CD4-positive, CD25-positive, alpha-beta regulatory T cell (primary cell): ENCODE results near the gene CEACAM16. TPM values are rescaled to one million over a fixed set of nuclear protein-coding genes. Genes with fewer than 3 reads are reported as not detected.

ENCODE experiments used
- ATAC-seq, 2 donors: fragments of 150-1000 bp; cut with Tn5 transposase; one replicate each; pipeline ENCODE4 v1.10.0; 2021; ENCODE audit warnings: low read depth in 2 of 2, moderate number of reproducible peaks in 2 of 2, moderate library complexity in 1 of 2
- DNase-seq, 3 donors: peaks; one replicate each; pipeline versions ENCODE4 v3.0.0 to v3.0.0-alpha.2; 2012 to 2022; ENCODE audit warnings: mixed read lengths in 1 of 3
- H3K27ac ChIP-seq: one replicate; pipeline ENCODE4 v1.7.0; 2013; ENCODE audit warnings: mild to moderate bottlenecking, low read length; ENCODE audit not compliant: insufficient read depth, poor library complexity, severe bottlenecking
- H3K27me3 ChIP-seq: one replicate; pipeline ENCODE4 v1.7.0; 2013; ENCODE audit warnings: low read length; ENCODE audit not compliant: control insufficient read depth, insufficient read depth
- H3K36me3 ChIP-seq: one replicate; pipeline ENCODE4 v1.7.0; 2013; ENCODE audit warnings: mild to moderate bottlenecking, low read length, moderate library complexity; ENCODE audit not compliant: control insufficient read depth, insufficient read depth
- H3K4me1 ChIP-seq: 2 replicates; pipeline ENCODE4 v1.7.0; 2013; ENCODE audit warnings: mild to moderate bottlenecking, low read length; ENCODE audit not compliant: insufficient read depth, control insufficient read depth, poor library complexity, severe bottlenecking
- H3K4me3 ChIP-seq: one replicate; pipeline ENCODE4 v1.7.0; 2013; ENCODE audit warnings: low read depth, mild to moderate bottlenecking, low read length, moderate library complexity
- H3K9me3 ChIP-seq, 2 experiments: 1 replicate in 1 of 2; 2 replicates in 1 of 2; pipeline ENCODE4 v1.7.0; 2013; ENCODE audit warnings: low read length in 2 of 2, mild to moderate bottlenecking in 1 of 2, moderate library complexity in 1 of 2; ENCODE audit not compliant: control insufficient read depth in 2 of 2
- H3K27ac Mint-ChIP-seq, 3 donors: one replicate each; pipeline ENCODE4 v1.8.0; 2020 to 2022; ENCODE audit warnings: mild to moderate bottlenecking in 3 of 3, mixed read lengths in 3 of 3, moderate library complexity in 2 of 3
- H3K27me3 Mint-ChIP-seq: one replicate; pipeline ENCODE4 v1.8.0; 2022; ENCODE audit warnings: mild to moderate bottlenecking, mixed read lengths
- H3K36me3 Mint-ChIP-seq: one replicate; pipeline ENCODE4 v1.8.0; 2020; ENCODE audit warnings: mixed read lengths
- H3K4me1 Mint-ChIP-seq, 4 donors: one replicate each; pipeline ENCODE4 v1.8.0; 2020 to 2022; ENCODE audit warnings: mixed read lengths in 4 of 4, mild to moderate bottlenecking in 1 of 4
- H3K4me3 Mint-ChIP-seq, 4 donors: one replicate each; pipeline ENCODE4 v1.8.0; 2020 to 2022; ENCODE audit warnings: mild to moderate bottlenecking in 4 of 4, mixed read lengths in 4 of 4, moderate library complexity in 3 of 4
- H3K9me3 Mint-ChIP-seq, 7 donors: one replicate each; pipeline ENCODE4 v1.8.0; 2020 to 2022; ENCODE audit warnings: mixed read lengths in 7 of 7, mild to moderate bottlenecking in 3 of 7, moderate library complexity in 2 of 7
- polyA plus RNA-seq, 4 donors: library from polyadenylated mRNA; unstranded; fragments of 300-500 nt; fragmentation: Illumina TruSeq; gene quantifications; one replicate each; pipeline ENCODE4 v1.2.3, GENCODE V29; 2021
- total RNA-seq: library from RNA; stranded (reverse); gene quantifications from one replicate; pipeline ENCODE4 v1.2.3, GENCODE V29; 2022

Gene CEACAM16
- total and polyA plus RNA-seq, 5 donors from 2014 or later: not detected

GRCh38 chr19:44757057-44757734, 58.2 kb downstream of the CEACAM16 start:
- ATAC-seq (no peak), DNase-seq (no peak)
- Histone ChIP-seq H3K27ac (no peak overlapping the region), H3K27me3 (no peaks in the 10 kb centered on the region), H3K9me3 (no peaks in the 10 kb centered on the region), H3K36me3 (peaks cover 23% of the 10 kb centered on the region), H3K4me1 (peaks cover 39% of the 10 kb centered on the region), H3K4me3 (no peak overlapping the region)
- Mint-ChIP-seq H3K4me3 (peak overlapping the region in 1 of 4 donors; percentile 74), H3K4me1 (peaks cover 0 to 63% (median 29%) of the 10 kb centered on the region in 4 donors), H3K9me3 (no peaks in the 10 kb centered on the region), H3K27me3 (peaks cover 6% of the 10 kb centered on the region), H3K36me3 (peaks cover 14% of the 10 kb centered on the region), H3K27ac (no peak overlapping the region)

GRCh38 chr19:44757735-44758505, 59.0 kb downstream of the CEACAM16 start:
- Histone ChIP-seq H3K4me3 (no peak overlapping the region), H3K27me3 (no peaks in the 10 kb centered on the region), H3K36me3 (peaks cover 20% of the 10 kb centered on the region), H3K9me3 (no peaks in the 10 kb centered on the region), H3K4me1 (peaks cover 32% of the 10 kb centered on the region), H3K27ac (no peak overlapping the region)
- DNase-seq (no peak), ATAC-seq (no peak)
- peaks cover 6% of the 10 kb centered on the region for H3K27me3 Mint-ChIP-seq
- no peaks in the 10 kb centered on the region for H3K9me3 Mint-ChIP-seq
- H3K4me3 Mint-ChIP-seq: peak overlapping the region in 2 of 4 donors; percentile 66 to 74
- H3K27ac Mint-ChIP-seq: peak overlapping the region in 2 of 3 donors; percentile 17 to 49
- peaks cover 0 to 60% (median 21%) of the 10 kb centered on the region in 4 donors for H3K4me1 Mint-ChIP-seq
- H3K36me3 Mint-ChIP-seq: peaks cover 9% of the 10 kb centered on the region

GRCh38 chr19:44758596-44758995, 59.6 kb downstream of the CEACAM16 start:
- H3K4me1 ChIP-seq: peaks cover 29% of the 10 kb centered on the region
- H3K27me3 ChIP-seq: no peaks in the 10 kb centered on the region
- no peaks in the 10 kb centered on the region for H3K27me3 Mint-ChIP-seq
- H3K9me3 ChIP-seq: no peaks in the 10 kb centered on the region
- no peaks in the 10 kb centered on the region for H3K9me3 Mint-ChIP-seq
- peaks cover 20% of the 10 kb centered on the region for H3K36me3 ChIP-seq
- no peak for DNase-seq
- H3K4me3 ChIP-seq: no peak overlapping the region
- H3K27ac Mint-ChIP-seq: peak overlapping the region; percentile 17 to 52 (median 49)
- no peak for ATAC-seq
- H3K36me3 Mint-ChIP-seq: peaks cover 9% of the 10 kb centered on the region
- peak overlapping the region in 2 of 4 donors; percentile 35 to 66 for H3K4me3 Mint-ChIP-seq
- H3K27ac ChIP-seq: no peak overlapping the region
- H3K4me1 Mint-ChIP-seq: peaks cover 0 to 58% (median 19%) of the 10 kb centered on the region in 4 donors

- no peaks in the 10 kb centered on the region for H3K27me3 ChIP-seq
- H3K4me1 Mint-ChIP-seq: peaks cover 0 to 60% (median 23%) of the 10 kb centered on the region in 4 donors
- H3K27ac ChIP-seq: no peak overlapping the region
- H3K27ac Mint-ChIP-seq: peak overlapping the region in 2 of 3 donors; percentile 54 to 89
- H3K27me3 Mint-ChIP-seq: no peaks in the 10 kb centered on the region
- peaks cover 28% of the 10 kb centered on the region for H3K4me1 ChIP-seq
- peaks cover 20% of the 10 kb centered on the region for H3K36me3 ChIP-seq
- ATAC-seq: no peak
- DNase-seq: no peak
- H3K4me3 ChIP-seq: no peak overlapping the region
- H3K4me3 Mint-ChIP-seq: no peak overlapping the region
- H3K36me3 Mint-ChIP-seq: peaks cover 9% of the 10 kb centered on the region
- H3K9me3 ChIP-seq: no peaks in the 10 kb centered on the region
- H3K9me3 Mint-ChIP-seq: no peaks in the 10 kb centered on the region
Observed at GRCh38 chr19:44759083-44759804, 60.3 kb downstream of the CEACAM16 start.

Other genes starting within 250 kb of the CEACAM16 start
- gene ZNF180, start 198.6 kb upstream of the CEACAM16 start, total RNA-seq: 5.8 TPM
- gene ZNF180, start 198.6 kb upstream of the CEACAM16 start, polyA plus RNA-seq: 10 to 100 TPM in 3 of 4 donors, 1 to 10 TPM in 1; 9.5 to 11.5 (median 10.6) TPM
- not detected for gene CEACAM20, start 169.5 kb upstream of the CEACAM16 start, total RNA-seq
- gene CEACAM20, start 169.5 kb upstream of the CEACAM16 start, polyA plus RNA-seq: not detected
- not detected for gene IGSF23, start 85.6 kb upstream of the CEACAM16 start, total RNA-seq
- gene IGSF23, start 85.6 kb upstream of the CEACAM16 start, polyA plus RNA-seq: not detected
- gene PVR, start 55.2 kb upstream of the CEACAM16 start, total RNA-seq: 0.37 TPM
- gene PVR, start 55.2 kb upstream of the CEACAM16 start, polyA plus RNA-seq: under 1 TPM in 1 of 4 donors, not detected in 3; 0.25 TPM
- gene CEACAM19, start 27.7 kb upstream of the CEACAM16 start, total RNA-seq: not detected
- gene CEACAM19, start 27.7 kb upstream of the CEACAM16 start, polyA plus RNA-seq: not detected
- gene BCL3, start 49.6 kb downstream of the CEACAM16 start, total RNA-seq: 231 TPM
- 10 to 100 TPM in 1 of 4 donors, 1 to 10 TPM in 3; 3.4 to 12.5 (median 5.4) TPM for gene BCL3, start 49.6 kb downstream of the CEACAM16 start, polyA plus RNA-seq
- gene CBLC, start 78.7 kb downstream of the CEACAM16 start, total RNA-seq: not detected
- gene CBLC, start 78.7 kb downstream of the CEACAM16 start, polyA plus RNA-seq: not detected
- gene BCAM, start 110.0 kb downstream of the CEACAM16 start, total RNA-seq: not detected
- gene BCAM, start 110.0 kb downstream of the CEACAM16 start, polyA plus RNA-seq: not detected
- 1.1 TPM for gene NECTIN2, start 147.1 kb downstream of the CEACAM16 start, total RNA-seq
- gene NECTIN2, start 147.1 kb downstream of the CEACAM16 start, polyA plus RNA-seq: not detected
- gene TOMM40, start 192.1 kb downstream of the CEACAM16 start, total RNA-seq: 26.4 TPM
- gene TOMM40, start 192.1 kb downstream of the CEACAM16 start, polyA plus RNA-seq: 10 to 100 TPM; 22.8 to 27.8 (median 24.8) TPM
- gene APOE, start 206.6 kb downstream of the CEACAM16 start, total RNA-seq: 1.4 TPM
- gene APOE, start 206.6 kb downstream of the CEACAM16 start, polyA plus RNA-seq: not detected
- gene APOC1, start 215.5 kb downstream of the CEACAM16 start, total RNA-seq: not detected
- gene APOC1, start 215.5 kb downstream of the CEACAM16 start, polyA plus RNA-seq: not detected
- not detected for gene APOC4, start 243.1 kb downstream of the CEACAM16 start, total RNA-seq
- not detected for gene APOC4, start 243.1 kb downstream of the CEACAM16 start, polyA plus RNA-seq
- not detected for gene APOC2, start 246.9 kb downstream of the CEACAM16 start, total RNA-seq
- not detected for gene APOC2, start 246.9 kb downstream of the CEACAM16 start, polyA plus RNA-seq